ENCODE measurements around the gene FNDC3A. TPM values are rescaled to one million over a fixed set of nuclear protein-coding genes. Genes with fewer than 3 reads are reported as not detected.
"Not testable (repeated sequence)": the region's sequence is repeated elsewhere in the genome, so short reads cannot be mapped to it uniquely, and the experiment has no call there.

Gene FNDC3A
- polyA plus RNA-seq, 3 donors: 66.6 to 81.9 (median 80.6) TPM

- DNase-seq: no peak
Observed at GRCh38 chr13:49132479-49133002, 156.8 kb downstream of the FNDC3A start.

GRCh38 chr13:49134305-49134704, 158.6 kb downstream of the FNDC3A start:
- DNase-seq: no peak

- DNase-seq: not testable (repeated sequence)
Observed at GRCh38 chr13:49137138-49137643, 161.5 kb downstream of the FNDC3A start.

- DNase-seq: no peak
Observed at GRCh38 chr13:49140910-49141611, 165.3 kb downstream of the FNDC3A start.

GRCh38 chr13:49146950-49147355, 171.2 kb downstream of the FNDC3A start:
- no peak for DNase-seq

- no peak for DNase-seq
Observed at GRCh38 chr13:49148405-49148804, 172.7 kb downstream of the FNDC3A start.

GRCh38 chr13:49157955-49158584, 182.4 kb downstream of the FNDC3A start:
- DNase-seq: not testable (repeated sequence)

GRCh38 chr13:49163162-49163561, 187.4 kb downstream of the FNDC3A start:
- DNase-seq: not testable (repeated sequence)

GRCh38 chr13:49164712-49165111, 189.0 kb downstream of the FNDC3A start:
- no peak for DNase-seq

- no peak for DNase-seq
Observed at GRCh38 chr13:49165798-49166752, 190.4 kb downstream of the FNDC3A start.

GRCh38 chr13:49171359-49171758, 195.6 kb downstream of the FNDC3A start:
- no peak for DNase-seq

- no peak for DNase-seq
Observed at GRCh38 chr13:49183672-49184325, 208.1 kb downstream of the FNDC3A start.

- DNase-seq: no peak
Observed at GRCh38 chr13:49184621-49185020, 208.9 kb downstream of the FNDC3A start.

GRCh38 chr13:49185264-49185663, 209.6 kb downstream of the FNDC3A start:
- DNase-seq: no peak

- no peak for DNase-seq
Observed at GRCh38 chr13:49190901-49191300, 215.2 kb downstream of the FNDC3A start.

GRCh38 chr13:49206641-49207040, 230.9 kb downstream of the FNDC3A start:
- no peak for DNase-seq

GRCh38 chr13:49208619-49209018, 232.9 kb downstream of the FNDC3A start:
- DNase-seq: no peak

- no peak for DNase-seq
Observed at GRCh38 chr13:49210114-49210513, 234.4 kb downstream of the FNDC3A start.

GRCh38 chr13:49210669-49211068, 235.0 kb downstream of the FNDC3A start:
- DNase-seq: no peak

GRCh38 chr13:49213539-49213938, 237.8 kb downstream of the FNDC3A start:
- no peak for DNase-seq

All from renal pelvis (tissue), 4 donors.